BLaER1 treated with 17β-estradiol and CSF1 and Interleukin-3, amounts not matched to agents 10 nM and 100 nM (cell line): ENCODE results near the gene KRTAP9-8.
"Not testable (repeated sequence)": the region's sequence is repeated elsewhere in the genome, so short reads cannot be mapped to it uniquely, and the experiment has no call there.

ENCODE experiments used
- H3K27ac ChIP-seq, 11 experiments: shearing (Covaris generic); formaldehyde crosslinking; 2 replicates each; pipeline ENCODE4 v1.8.1; 2022
- H3K27me3 ChIP-seq, 11 experiments: shearing (Covaris generic); formaldehyde crosslinking; 2 replicates each; pipeline ENCODE4 v1.8.1; 2022
- H3K36me3 ChIP-seq, 11 experiments: shearing (Covaris generic); formaldehyde crosslinking; 2 replicates each; pipeline ENCODE4 v1.8.1; 2022
- H3K4me1 ChIP-seq, 10 experiments: shearing (Covaris generic); formaldehyde crosslinking; 2 replicates each; pipeline ENCODE4 v1.8.1; 2022
- H3K4me2 ChIP-seq, 11 experiments: shearing (Covaris generic); formaldehyde crosslinking; 2 replicates each; pipeline ENCODE4 v1.8.1; 2022
- H3K4me3 ChIP-seq, 10 experiments: shearing (Covaris generic); formaldehyde crosslinking; 2 replicates each; pipeline ENCODE4 v1.8.1; 2022
- H3K9ac ChIP-seq, 11 experiments: shearing (Covaris generic); formaldehyde crosslinking; 2 replicates each; pipeline ENCODE4 v1.8.1; 2022
- H3K9me3 ChIP-seq, 11 experiments: shearing (Covaris generic); formaldehyde crosslinking; replicated peaks in 1 of 11; 2 replicates each; pipeline ENCODE4 v1.8.1; 2022
- H4K20me1 ChIP-seq, 11 experiments: shearing (Covaris generic); formaldehyde crosslinking; 2 replicates each; pipeline ENCODE4 v1.8.1; 2022
- Cebpa-rat ChIP-seq, 11 experiments: shearing (Covaris generic); IDR thresholded peaks; 2 replicates each; pipeline ENCODE4 v1.8.1; 2022

The KRTAP9-8 gene

GRCh38 chr17:41254861-41255260 lies 17.1 kb downstream of the KRTAP9-8 start:
- H3K27ac ChIP-seq, result no peak overlapping the region
- no peak overlapping the region for H3K9ac ChIP-seq
- peaks cover 0 to 4% (median 0%) of the 10 kb centered on the region in 10 experiments; a peak in 1 of 20 replicates for H3K4me1 ChIP-seq
- no peaks in the 10 kb centered on the region; a peak in 1 of 22 replicates for H3K9me3 ChIP-seq
- no peaks in the 10 kb centered on the region for H4K20me1 ChIP-seq
- H3K4me2 ChIP-seq, result no peak overlapping the region
- no peaks in the 10 kb centered on the region for H3K36me3 ChIP-seq
- no peak for TF ChIP-seq Cebpa-rat (IDR thresholded peaks at IDR 0.05)
- H3K4me3 ChIP-seq, result no peak overlapping the region
- no peaks in the 10 kb centered on the region for H3K27me3 ChIP-seq

DNA sequence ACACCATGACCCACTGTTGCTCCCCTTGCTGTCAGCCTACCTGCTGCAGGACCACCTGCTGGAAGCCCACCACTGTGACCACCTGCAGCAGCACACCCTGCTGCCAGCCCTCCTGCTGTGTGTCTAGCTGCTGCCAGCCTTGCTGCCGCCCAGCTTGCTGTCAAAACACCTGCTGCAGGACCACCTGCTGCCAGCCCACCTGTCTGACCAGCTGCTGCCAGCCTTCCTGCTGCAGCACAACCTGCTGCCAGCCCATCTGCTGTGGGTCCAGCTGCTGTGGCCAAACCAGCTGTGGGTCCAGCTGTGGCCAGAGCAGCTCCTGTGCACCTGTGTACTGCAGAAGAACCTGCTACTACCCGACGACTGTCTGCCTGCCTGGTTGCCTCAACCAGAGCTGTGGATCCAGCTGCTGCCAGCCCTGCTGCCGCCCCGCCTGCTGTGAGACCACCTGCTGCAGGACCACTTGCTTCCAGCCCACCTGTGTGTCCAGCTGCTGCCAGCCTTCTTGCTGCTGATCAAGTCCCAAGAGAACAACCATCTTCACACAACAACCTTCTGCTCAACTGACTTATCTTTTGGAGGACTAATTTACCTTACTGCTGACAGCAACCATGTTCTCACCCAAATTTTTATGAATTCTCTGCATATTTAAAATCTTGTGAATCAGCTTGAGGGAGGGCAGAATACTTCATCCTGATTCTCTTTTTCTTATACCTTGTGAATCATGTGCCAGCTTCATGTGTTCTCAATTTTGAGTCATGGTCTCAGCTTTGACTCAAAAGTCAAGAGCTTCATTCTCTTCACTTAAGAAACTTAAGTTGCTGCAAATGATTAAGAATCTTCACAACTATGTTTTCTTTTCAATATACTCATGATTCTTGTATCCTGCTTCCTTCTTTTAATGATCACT lies 17.8 kb downstream of the KRTAP9-8 start, which contains the start of gene KRTAP9-9:
TSS of gene KRTAP9-9 (plus strand) at position 4 of the 910 bp plus-strand sequence.
- not testable (repeated sequence) for H3K27me3 ChIP-seq, H3K27ac ChIP-seq, H3K4me3 ChIP-seq, H3K9me3 ChIP-seq, H3K4me1 ChIP-seq, H3K4me2 ChIP-seq, H4K20me1 ChIP-seq, H3K36me3 ChIP-seq, H3K9ac ChIP-seq

- Histone ChIP-seq H3K9me3 (no peaks in the 10 kb centered on the region; a peak in 1 of 22 replicates), H3K4me2 (no peak overlapping the region), H3K27me3 (no peaks in the 10 kb centered on the region), H3K36me3 (no peaks in the 10 kb centered on the region), H4K20me1 (no peaks in the 10 kb centered on the region), H3K4me3 (no peak overlapping the region), H3K4me1 (0 out of 20 replicates have a peak, but pooled peaks cover 0 to 8% (median 0%) of the 10 kb centered on the region in 10 experiments), H3K9ac (no peak overlapping the region), H3K27ac (no peak overlapping the region)
- TF ChIP-seq Cebpa-rat (IDR thresholded peaks at IDR 0.05), result no peak
Observed at GRCh38 chr17:41256291-41256685, 18.5 kb downstream of the KRTAP9-8 start.

- H3K9ac ChIP-seq, result no peak overlapping the region
- no peaks in the 10 kb centered on the region; a peak in 1 of 22 replicates for H3K9me3 ChIP-seq
- no peak overlapping the region for H3K4me2 ChIP-seq
- 0 out of 20 replicates have a peak, but pooled peaks cover 0 to 4% (median 0%) of the 10 kb centered on the region in 10 experiments for H3K4me1 ChIP-seq
- no peaks in the 10 kb centered on the region for H3K27me3 ChIP-seq
- no peak for TF ChIP-seq Cebpa-rat (IDR thresholded peaks at IDR 0.05)
- H3K36me3 ChIP-seq, result no peaks in the 10 kb centered on the region
- H4K20me1 ChIP-seq, result no peaks in the 10 kb centered on the region
- H3K27ac ChIP-seq, result no peak overlapping the region
- H3K4me3 ChIP-seq, result no peak overlapping the region
Observed at GRCh38 chr17:41258406-41258805, 20.6 kb downstream of the KRTAP9-8 start.

GRCh38 chr17:41263212-41263611 lies 25.4 kb downstream of the KRTAP9-8 start:
- H4K20me1 ChIP-seq, result no peaks in the 10 kb centered on the region
- H3K27me3 ChIP-seq, result no peaks in the 10 kb centered on the region
- no peak overlapping the region for H3K9ac ChIP-seq
- H3K4me3 ChIP-seq, result no peak overlapping the region
- no peak for TF ChIP-seq Cebpa-rat (IDR thresholded peaks at IDR 0.05)
- H3K9me3 ChIP-seq, result no peaks in the 10 kb centered on the region
- H3K36me3 ChIP-seq, result no peaks in the 10 kb centered on the region
- peaks cover 0 to 13% (median 0%) of the 10 kb centered on the region in 10 experiments; a peak in 3 of 20 replicates for H3K4me1 ChIP-seq
- no peak overlapping the region for H3K27ac ChIP-seq
- no peak overlapping the region for H3K4me2 ChIP-seq

GRCh38 chr17:41264599-41264998 lies 26.8 kb downstream of the KRTAP9-8 start:
- H3K4me1 ChIP-seq, result peaks cover 0 to 13% (median 0%) of the 10 kb centered on the region in 10 experiments; a peak in 3 of 20 replicates
- H3K27ac ChIP-seq, result no peak overlapping the region
- H3K27me3 ChIP-seq, result no peaks in the 10 kb centered on the region
- H3K9ac ChIP-seq, result no peak overlapping the region
- no peak overlapping the region for H3K4me3 ChIP-seq
- no peaks in the 10 kb centered on the region for H4K20me1 ChIP-seq
- H3K4me2 ChIP-seq, result peak overlapping the region in 2 of 11 experiments; percentile 34; a peak in 4 of 22 replicates
- no peaks in the 10 kb centered on the region for H3K36me3 ChIP-seq
- H3K9me3 ChIP-seq, result no peaks in the 10 kb centered on the region
- TF ChIP-seq Cebpa-rat (IDR thresholded peaks at IDR 0.05), result no peak

- Histone ChIP-seq H3K9me3 (no peaks in the 10 kb centered on the region), H4K20me1 (no peaks in the 10 kb centered on the region), H3K4me3 (no peak within 1 kb of the TSS), H3K27ac (no peak within 1 kb of the TSS), H3K27me3 (no peaks in the 10 kb centered on the region), H3K9ac (no peak within 1 kb of the TSS), H3K4me1 (peaks cover 0 to 12% (median 0%) of the 10 kb centered on the region in 10 experiments; a peak in 3 of 20 replicates), H3K4me2 (peak within 1 kb of the TSS in 2 of 11 experiments; percentile 34; a peak in 4 of 22 replicates), H3K36me3 (no peaks in the 10 kb centered on the region)
- TF ChIP-seq Cebpa-rat (IDR thresholded peaks at IDR 0.05), result no peak
Observed at GRCh38 chr17:41265078-41265477, 27.3 kb downstream of the KRTAP9-8 start, which contains the start of gene KRTAP9-6. Gene KRTAP9-6 (plus strand): TSS chr17:41265378. CDS start chr17:41265378, 0 bp downstream.

- Histone ChIP-seq H3K36me3 (no peaks in the 10 kb centered on the region), H3K27ac (no peak overlapping the region), H4K20me1 (no peaks in the 10 kb centered on the region), H3K4me2 (no peak overlapping the region), H3K9me3 (no peaks in the 10 kb centered on the region), H3K9ac (no peak overlapping the region), H3K4me1 (peaks cover 0 to 9% (median 0%) of the 10 kb centered on the region in 10 experiments; a peak in 3 of 20 replicates), H3K4me3 (no peak overlapping the region), H3K27me3 (no peaks in the 10 kb centered on the region)
- no peak for TF ChIP-seq Cebpa-rat (IDR thresholded peaks at IDR 0.05)
Observed at GRCh38 chr17:41267711-41268110, 29.9 kb downstream of the KRTAP9-8 start.

DNA sequence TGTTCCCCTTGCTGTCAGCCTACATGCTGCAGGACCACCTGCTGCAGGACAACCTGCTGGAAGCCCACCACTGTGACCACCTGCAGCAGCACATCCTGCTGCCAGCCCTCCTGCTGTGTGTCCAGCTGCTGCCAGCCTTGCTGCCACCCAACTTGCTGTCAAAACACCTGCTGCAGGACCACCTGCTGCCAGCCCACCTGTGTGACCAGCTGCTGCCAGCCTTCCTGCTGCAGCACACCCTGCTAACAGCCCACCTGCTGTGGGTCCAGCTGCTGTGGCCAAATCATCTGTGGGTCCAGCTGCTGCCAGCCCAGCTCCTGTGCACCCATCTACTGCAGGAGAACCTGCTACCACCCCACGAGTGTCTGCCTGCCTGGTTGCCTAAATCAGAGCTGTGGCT lies 33.5 kb downstream of the KRTAP9-8 start:
- H3K27me3 ChIP-seq, H3K9me3 ChIP-seq, H3K4me3 ChIP-seq, H3K4me2 ChIP-seq, H4K20me1 ChIP-seq, H3K36me3 ChIP-seq, H3K27ac ChIP-seq, H3K9ac ChIP-seq, H3K4me1 ChIP-seq: not testable (repeated sequence)
